Hematopoietic multipotent progenitor cell treated with erythropoietin and hydrocortisone succinate and interleukin-3 and kit ligand, for 4 days (in vitro differentiated cells): ENCODE data around the gene HECTD3.

Experiments used
- DNase-seq: peaks from one replicate; pipeline ENCODE4 v3.0.0-alpha.2; 2015

Gene HECTD3

GRCh38 chr1:45010855-45011811, at the start of gene HECTD3:
Gene HECTD3 (minus strand): TSS chr1:45011324. CDS start chr1:45011257, 67 bp downstream.
- peak; percentile 94 for DNase-seq

- no peak for DNase-seq
These were observed 48.7 kb upstream of the HECTD3 start for GRCh38 chr1:45059829-45060228.

GRCh38 chr1:45057542-45057941, 46.4 kb upstream of the HECTD3 start:
- no peak for DNase-seq

- DNase-seq = no peak
These were observed 40.1 kb upstream of the HECTD3 start for GRCh38 chr1:45051005-45051772.

GRCh38 chr1:45047032-45047431, 35.9 kb upstream of the HECTD3 start:
- no peak for DNase-seq

- no peak for DNase-seq
These were observed 33.8 kb upstream of the HECTD3 start for GRCh38 chr1:45044916-45045315.

- no peak for DNase-seq
These were observed 32.0 kb upstream of the HECTD3 start for GRCh38 chr1:45043094-45043493.

GRCh38 chr1:45040297-45040696, 29.2 kb upstream of the HECTD3 start:
- no peak for DNase-seq

GRCh38 chr1:45038661-45039364, 27.7 kb upstream of the HECTD3 start:
- peak; percentile 95 for DNase-seq

- no peak for DNase-seq
These were observed 27.1 kb upstream of the HECTD3 start for GRCh38 chr1:45038240-45038639.

GRCh38 chr1:45037456-45037855, 26.3 kb upstream of the HECTD3 start:
- peak; percentile 84 for DNase-seq

GRCh38 chr1:45035631-45036301, 24.6 kb upstream of the HECTD3 start:
- peak; percentile 89 for DNase-seq

- peak; percentile 33 for DNase-seq
These were observed 22.2 kb upstream of the HECTD3 start for GRCh38 chr1:45033356-45033755.

GRCh38 chr1:45032837-45033236, 21.7 kb upstream of the HECTD3 start:
- no peak for DNase-seq

- no peak for DNase-seq
These were observed 15.3 kb upstream of the HECTD3 start for GRCh38 chr1:45026446-45026845.

GRCh38 chr1:45023663-45024062, 12.5 kb upstream of the HECTD3 start:
- DNase-seq = no peak

GRCh38 chr1:45018599-45019230, 7.6 kb upstream of the HECTD3 start:
- peak; percentile 84 for DNase-seq

GRCh38 chr1:45016767-45017166, 5.6 kb upstream of the HECTD3 start:
- DNase-seq = peak; percentile 19

GRCh38 chr1:45016090-45016697, 5.1 kb upstream of the HECTD3 start:
- no peak for DNase-seq

- DNase-seq = no peak
These were observed 4.6 kb upstream of the HECTD3 start for GRCh38 chr1:45015683-45016082.

- peak; percentile 92 for DNase-seq
These were observed 3.4 kb upstream of the HECTD3 start for GRCh38 chr1:45014321-45015028.
